PC-9 (cell line): ENCODE measurements around the gene SLC32A1.

Experiments used
- EZH2 ChIP-seq: fragments of 200-600 bp; sonication (generic); IDR thresholded peaks from 2 replicates; pipeline ENCODE4 v1.8.0; 2017; ENCODE audit warnings: antibody characterized with exemption, low read depth
- TF ChIP-seq, protein P1 (sequence below): fragments of 200-600 bp; sonication (generic); conservative IDR thresholded peaks from 2 replicates; pipeline ENCODE4 v1.6.1; 2017; ENCODE audit warnings: mixed run types, antibody characterized with exemption, mild to moderate bottlenecking, moderate library complexity

GRCh38 chr20:38722683-38723016 lies 1.6 kb upstream of the SLC32A1 start:
- no peak for TF ChIP-seq EZH2
- TF ChIP-seq, protein P1, sequence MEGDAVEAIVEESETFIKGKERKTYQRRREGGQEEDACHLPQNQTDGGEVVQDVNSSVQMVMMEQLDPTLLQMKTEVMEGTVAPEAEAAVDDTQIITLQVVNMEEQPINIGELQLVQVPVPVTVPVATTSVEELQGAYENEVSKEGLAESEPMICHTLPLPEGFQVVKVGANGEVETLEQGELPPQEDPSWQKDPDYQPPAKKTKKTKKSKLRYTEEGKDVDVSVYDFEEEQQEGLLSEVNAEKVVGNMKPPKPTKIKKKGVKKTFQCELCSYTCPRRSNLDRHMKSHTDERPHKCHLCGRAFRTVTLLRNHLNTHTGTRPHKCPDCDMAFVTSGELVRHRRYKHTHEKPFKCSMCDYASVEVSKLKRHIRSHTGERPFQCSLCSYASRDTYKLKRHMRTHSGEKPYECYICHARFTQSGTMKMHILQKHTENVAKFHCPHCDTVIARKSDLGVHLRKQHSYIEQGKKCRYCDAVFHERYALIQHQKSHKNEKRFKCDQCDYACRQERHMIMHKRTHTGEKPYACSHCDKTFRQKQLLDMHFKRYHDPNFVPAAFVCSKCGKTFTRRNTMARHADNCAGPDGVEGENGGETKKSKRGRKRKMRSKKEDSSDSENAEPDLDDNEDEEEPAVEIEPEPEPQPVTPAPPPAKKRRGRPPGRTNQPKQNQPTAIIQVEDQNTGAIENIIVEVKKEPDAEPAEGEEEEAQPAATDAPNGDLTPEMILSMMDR = no peak
